Skeletal muscle tissue (tissue), 4 donors: Measurements from ENCODE around the gene ZW10. TPM values are rescaled to one million over a fixed set of nuclear protein-coding genes. Genes with fewer than 3 reads are reported as not detected.
"Not testable (repeated sequence)": the region's sequence is repeated elsewhere in the genome, so short reads cannot be mapped to it uniquely, and the experiment has no call there.

Source experiments
- H3K27ac ChIP-seq: one replicate; pipeline ENCODE4 v1.7.0; 2013; ENCODE audit warnings: mild to moderate bottlenecking, low read depth, low read length, inconsistent platforms
- H3K27me3 ChIP-seq, 3 donors: one replicate each; pipeline ENCODE4 v1.7.0; 2013; ENCODE audit warnings: low read length in 3 of 3; ENCODE audit not compliant: control insufficient read depth in 3 of 3, insufficient read depth in 3 of 3
- H3K36me3 ChIP-seq, 3 donors: one replicate each; pipeline ENCODE4 v1.7.0; 2013; ENCODE audit warnings: low read length in 3 of 3; ENCODE audit not compliant: control insufficient read depth in 3 of 3, insufficient read depth in 3 of 3
- H3K4me1 ChIP-seq, 3 donors: one replicate each; pipeline ENCODE4 v1.7.0; 2013; ENCODE audit warnings: low read length in 3 of 3, mild to moderate bottlenecking in 3 of 3; ENCODE audit not compliant: control insufficient read depth in 3 of 3, insufficient read depth in 3 of 3
- H3K4me3 ChIP-seq, 3 donors: one replicate each; pipeline ENCODE4 v1.7.0; 2013; ENCODE audit warnings: low read length in 3 of 3
- H3K9ac ChIP-seq, 3 donors: one replicate each; pipeline ENCODE4 v1.7.0; 2013; ENCODE audit warnings: low read length in 3 of 3, mild to moderate bottlenecking in 3 of 3, moderate library complexity in 2 of 3, low read depth in 1 of 3
- H3K9me3 ChIP-seq, 3 donors: one replicate each; pipeline ENCODE4 v1.7.0; 2013; ENCODE audit warnings: low read length in 3 of 3; ENCODE audit not compliant: control insufficient read depth in 3 of 3
- total RNA-seq: library from RNA; depleted of rRNA; stranded (reverse); fragments of >200 nt; gene quantifications from one replicate; pipeline ENCODE4 v1.2.3, GENCODE V29; 2014
- donor health status: Osteomylitis.

The ZW10 gene
- total RNA-seq, 1 donor from 2014 or later = 19.3 TPM

DNA sequence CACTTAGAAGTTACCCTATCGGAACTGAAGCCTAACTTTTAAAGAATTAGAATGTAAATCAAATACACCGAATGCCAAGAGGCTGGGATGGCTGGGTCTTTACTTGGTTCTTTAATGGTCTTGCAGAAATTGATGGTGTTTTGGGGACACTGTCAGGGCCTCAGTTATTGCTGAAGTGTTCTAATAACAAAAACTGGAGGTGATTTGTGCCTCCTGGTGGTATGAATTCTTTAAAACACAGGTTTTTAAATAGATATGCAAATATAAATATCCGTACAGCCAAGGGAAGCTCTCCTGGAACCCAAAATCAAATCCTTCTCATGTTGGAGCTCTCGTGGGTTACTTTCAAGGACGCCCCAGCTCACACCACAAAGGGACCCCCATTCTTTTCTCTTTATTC is 48.1 kb downstream of the ZW10 start:
- H3K4me1 ChIP-seq = peaks cover 9 to 33% (median 21%) of the 10 kb centered on the region in 3 donors
- no peak overlapping the region for H3K27ac ChIP-seq
- H3K36me3 ChIP-seq = peaks cover 0 to 3% (median 0%) of the 10 kb centered on the region in 3 donors
- no peaks in the 10 kb centered on the region for H3K27me3 ChIP-seq
- H3K9me3 ChIP-seq = no peaks in the 10 kb centered on the region
- no peak overlapping the region for H3K9ac ChIP-seq
- no peak overlapping the region for H3K4me3 ChIP-seq

DNA sequence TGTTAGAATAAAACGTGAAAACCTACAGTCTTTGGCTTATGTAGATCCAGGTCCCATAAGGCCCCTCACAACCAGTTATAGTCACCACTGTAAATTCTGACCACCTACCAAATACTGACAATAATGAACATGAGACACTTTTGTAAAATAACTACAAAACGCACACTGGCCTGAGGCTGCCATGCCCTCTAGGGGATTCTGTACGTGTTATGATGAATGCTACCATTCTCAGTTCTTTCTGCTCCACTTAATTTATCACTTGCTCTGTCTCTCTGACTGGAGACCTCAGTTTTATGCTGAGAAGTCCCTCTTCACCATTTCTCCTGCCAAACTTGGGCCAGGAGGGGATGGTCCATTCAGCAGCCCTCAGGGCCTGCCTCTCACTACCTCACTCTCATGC is 48.7 kb downstream of the ZW10 start:
- Histone ChIP-seq H3K9ac (no peak overlapping the region), H3K9me3 (no peaks in the 10 kb centered on the region), H3K27me3 (no peaks in the 10 kb centered on the region), H3K4me1 (peaks cover 9 to 33% (median 21%) of the 10 kb centered on the region in 3 donors), H3K36me3 (peaks cover 0 to 7% (median 0%) of the 10 kb centered on the region in 3 donors), H3K27ac (no peak overlapping the region), H3K4me3 (no peak overlapping the region)

DNA sequence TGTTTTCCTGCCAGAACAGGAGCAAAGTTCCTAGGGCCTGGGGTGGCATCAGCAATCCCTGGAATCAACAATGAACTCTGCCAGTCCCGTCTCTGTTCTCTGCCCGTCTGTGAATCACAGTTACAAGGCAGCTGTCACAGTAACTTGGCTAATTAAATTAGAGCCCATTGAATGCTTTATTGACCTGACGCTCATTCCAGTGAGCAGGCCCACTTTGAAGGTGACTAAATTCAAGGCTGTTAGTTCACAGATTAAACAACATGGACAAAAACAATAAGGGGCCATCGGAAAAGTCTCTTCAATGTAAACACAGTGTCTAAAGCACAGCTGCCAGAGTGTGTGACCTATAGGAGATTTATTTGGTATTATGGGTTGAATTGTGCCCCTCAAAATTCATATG is 49.7 kb downstream of the ZW10 start:
- H3K4me1 ChIP-seq = peaks cover 9 to 33% (median 21%) of the 10 kb centered on the region in 3 donors
- no peak overlapping the region for H3K4me3 ChIP-seq
- peaks cover 0 to 12% (median 5%) of the 10 kb centered on the region in 3 donors for H3K36me3 ChIP-seq
- no peak overlapping the region for H3K9ac ChIP-seq
- no peak overlapping the region for H3K27ac ChIP-seq
- no peaks in the 10 kb centered on the region for H3K27me3 ChIP-seq
- no peaks in the 10 kb centered on the region for H3K9me3 ChIP-seq

DNA sequence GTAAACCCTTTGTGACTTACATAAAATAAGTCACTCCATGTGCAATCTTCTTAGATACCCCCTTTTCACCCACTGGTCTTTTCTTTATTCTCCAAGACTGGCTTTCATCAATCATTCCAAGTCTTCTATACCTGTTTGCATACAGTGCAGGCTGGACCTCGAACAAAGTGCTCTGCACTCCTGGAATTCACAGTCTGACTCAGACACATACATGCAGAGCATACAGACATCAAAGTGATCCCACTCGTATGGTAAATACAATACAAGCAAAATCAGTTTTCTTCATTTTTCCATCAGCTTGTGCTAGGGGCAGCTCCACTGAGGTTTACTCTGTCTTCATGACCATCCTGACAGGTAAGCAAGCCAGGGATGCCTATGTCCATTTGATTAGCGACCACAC is 50.6 kb downstream of the ZW10 start:
- peaks cover 0 to 12% (median 5%) of the 10 kb centered on the region in 3 donors for H3K36me3 ChIP-seq
- no peak overlapping the region for H3K9ac ChIP-seq
- no peak overlapping the region for H3K27ac ChIP-seq
- no peaks in the 10 kb centered on the region for H3K27me3 ChIP-seq
- H3K4me3 ChIP-seq = no peak overlapping the region
- H3K9me3 ChIP-seq = no peaks in the 10 kb centered on the region
- H3K4me1 ChIP-seq = peaks cover 9 to 33% (median 21%) of the 10 kb centered on the region in 3 donors

DNA sequence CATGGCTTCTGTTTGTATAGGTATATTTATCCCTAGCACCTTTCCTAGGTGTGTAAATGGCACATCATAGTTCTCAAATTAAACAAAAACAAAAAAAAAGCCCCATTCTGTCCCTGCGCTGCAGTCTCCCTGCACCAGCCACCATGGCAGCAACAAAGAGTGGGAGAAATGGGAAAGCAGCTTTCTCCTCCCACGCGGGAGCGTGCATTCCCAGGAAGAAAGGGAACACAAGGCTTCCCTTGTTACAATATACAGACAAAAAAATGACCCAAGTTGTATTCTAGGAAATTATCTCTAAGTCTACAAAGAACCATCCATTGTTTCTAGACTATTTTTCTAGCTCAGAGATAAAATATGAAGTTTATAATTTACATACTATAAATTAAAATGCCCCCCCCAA is 51.3 kb downstream of the ZW10 start:
- H3K36me3 ChIP-seq = peaks cover 0 to 12% (median 5%) of the 10 kb centered on the region in 3 donors
- peaks cover 9 to 33% (median 21%) of the 10 kb centered on the region in 3 donors for H3K4me1 ChIP-seq
- no peak overlapping the region for H3K27ac ChIP-seq
- no peaks in the 10 kb centered on the region for H3K9me3 ChIP-seq
- no peak overlapping the region for H3K9ac ChIP-seq
- no peaks in the 10 kb centered on the region for H3K27me3 ChIP-seq
- no peak overlapping the region for H3K4me3 ChIP-seq

DNA sequence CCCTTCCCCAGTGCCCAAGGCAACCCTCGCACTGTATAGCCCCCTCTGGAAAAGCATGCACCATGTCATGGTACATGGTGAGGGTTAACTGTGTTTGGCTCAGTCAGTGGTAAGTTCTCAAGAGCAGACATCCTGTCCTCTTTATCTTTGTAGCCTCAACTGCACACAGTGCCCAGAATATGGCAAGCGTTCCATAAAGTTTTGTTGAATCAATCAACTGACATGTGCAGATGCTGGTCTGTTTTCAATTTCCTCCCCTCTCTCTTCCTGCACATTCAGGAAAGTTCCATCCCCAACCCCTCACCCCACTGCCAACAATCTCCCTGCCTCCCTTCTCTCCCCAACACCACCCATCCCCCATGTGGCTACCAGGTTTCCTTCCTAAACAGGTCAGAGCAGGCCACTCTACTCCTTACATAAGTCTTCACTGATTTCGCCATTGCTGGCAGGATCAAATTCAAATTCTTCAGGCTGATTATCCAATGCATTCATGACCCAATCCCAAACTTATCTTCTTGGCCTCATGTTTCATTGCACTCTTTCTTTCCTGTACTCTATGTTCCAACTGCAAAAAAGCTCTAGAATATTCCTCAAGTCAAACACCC is 51.9 kb downstream of the ZW10 start:
- H3K9me3 ChIP-seq = no peaks in the 10 kb centered on the region
- H3K27me3 ChIP-seq = no peaks in the 10 kb centered on the region
- H3K4me3 ChIP-seq = peak overlapping the region in 1 of 3 donors; percentile 23
- peaks cover 9 to 33% (median 21%) of the 10 kb centered on the region in 3 donors for H3K4me1 ChIP-seq
- peaks cover 0 to 12% (median 8%) of the 10 kb centered on the region in 3 donors for H3K36me3 ChIP-seq
- no peak overlapping the region for H3K9ac ChIP-seq
- no peak overlapping the region for H3K27ac ChIP-seq

DNA sequence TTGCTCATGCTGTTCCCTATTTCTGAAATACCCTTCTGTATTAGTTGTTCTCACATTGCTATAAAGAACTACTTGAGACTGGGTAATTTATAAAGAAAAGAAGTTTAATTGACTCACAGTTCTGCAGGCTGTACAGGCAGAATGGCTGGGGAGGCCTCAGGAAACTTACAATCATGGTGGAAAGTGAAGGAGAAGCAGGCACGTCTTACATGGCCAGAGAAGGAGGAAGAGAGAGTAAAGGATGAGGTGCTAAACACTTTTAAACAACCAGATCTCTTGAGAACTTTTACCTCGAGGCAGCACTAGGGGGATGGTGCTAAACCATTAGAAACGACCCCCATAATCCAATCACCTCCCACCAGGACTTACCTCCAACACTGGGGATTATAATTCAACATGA is 53.0 kb downstream of the ZW10 start:
- not testable (repeated sequence) for H3K27me3 ChIP-seq, H3K4me3 ChIP-seq, H3K9ac ChIP-seq, H3K9me3 ChIP-seq, H3K27ac ChIP-seq
- H3K4me1 ChIP-seq = peaks cover 9 to 36% (median 21%) of the 10 kb centered on the region in 3 donors
- peaks cover 0 to 18% (median 9%) of the 10 kb centered on the region in 3 donors for H3K36me3 ChIP-seq

DNA sequence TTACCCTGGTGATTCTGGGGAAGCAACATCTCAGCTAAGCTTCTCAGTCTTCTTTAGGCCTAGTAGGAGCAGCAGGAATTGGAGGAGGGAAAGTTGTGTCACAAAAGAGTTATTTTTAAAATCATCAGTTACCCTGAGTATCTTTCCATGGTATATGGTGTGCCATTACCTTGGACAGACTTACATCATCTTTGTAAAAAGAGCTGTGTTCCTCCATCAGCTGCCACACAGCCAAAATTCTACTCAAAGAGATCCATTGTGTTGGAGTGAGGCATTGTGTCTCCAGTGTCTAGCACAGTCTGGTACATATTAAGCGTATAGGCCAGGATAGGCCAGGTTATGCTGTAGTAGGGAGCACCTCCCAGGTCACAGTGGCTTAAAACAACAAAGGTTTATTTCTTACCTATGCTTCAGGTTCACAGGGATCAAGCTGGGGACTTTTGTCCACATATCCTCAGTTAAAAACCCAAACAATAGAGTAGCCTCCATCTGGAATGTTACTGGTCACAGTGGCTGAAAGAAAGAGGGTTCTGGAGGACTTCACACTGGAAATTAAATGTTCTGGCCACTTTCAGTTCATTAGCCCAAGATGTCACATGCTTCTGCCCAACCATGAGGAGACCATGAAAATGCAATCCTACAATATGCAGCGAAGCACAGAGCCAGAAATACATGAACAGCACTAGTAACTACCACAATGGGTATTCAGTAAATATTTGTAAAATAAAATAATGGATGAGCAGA is 57.4 kb downstream of the ZW10 start:
- H3K27me3 ChIP-seq = no peaks in the 10 kb centered on the region
- H3K4me1 ChIP-seq = peaks cover 0 to 9% (median 8%) of the 10 kb centered on the region in 3 donors
- no peak overlapping the region for H3K9ac ChIP-seq
- H3K9me3 ChIP-seq = no peaks in the 10 kb centered on the region
- H3K4me3 ChIP-seq = no peak overlapping the region
- H3K27ac ChIP-seq = no peak overlapping the region
- peaks cover 0 to 27% (median 9%) of the 10 kb centered on the region in 3 donors for H3K36me3 ChIP-seq

DNA sequence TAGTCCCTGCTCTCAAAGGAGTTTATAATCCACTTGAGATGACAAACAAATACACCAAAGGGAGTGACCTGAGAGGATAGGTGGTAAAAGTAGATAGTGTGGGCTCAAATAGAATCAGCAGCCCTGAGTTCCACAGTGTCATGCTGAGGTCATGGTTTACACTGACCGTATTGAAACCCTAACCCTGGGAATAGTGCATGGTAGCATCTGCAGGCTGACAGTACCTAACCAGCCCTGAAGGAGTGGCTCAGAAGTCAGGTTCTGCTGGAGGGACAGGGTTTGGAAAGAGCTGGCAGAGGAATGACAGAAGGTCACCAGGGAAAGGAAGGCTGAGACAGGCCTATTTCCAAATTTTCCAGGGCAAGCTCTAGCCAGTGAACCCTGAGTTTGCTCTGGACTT is 58.2 kb downstream of the ZW10 start:
- Histone ChIP-seq H3K27ac (no peak overlapping the region), H3K4me1 (peaks cover 0 to 8% (median 6%) of the 10 kb centered on the region in 3 donors)

DNA sequence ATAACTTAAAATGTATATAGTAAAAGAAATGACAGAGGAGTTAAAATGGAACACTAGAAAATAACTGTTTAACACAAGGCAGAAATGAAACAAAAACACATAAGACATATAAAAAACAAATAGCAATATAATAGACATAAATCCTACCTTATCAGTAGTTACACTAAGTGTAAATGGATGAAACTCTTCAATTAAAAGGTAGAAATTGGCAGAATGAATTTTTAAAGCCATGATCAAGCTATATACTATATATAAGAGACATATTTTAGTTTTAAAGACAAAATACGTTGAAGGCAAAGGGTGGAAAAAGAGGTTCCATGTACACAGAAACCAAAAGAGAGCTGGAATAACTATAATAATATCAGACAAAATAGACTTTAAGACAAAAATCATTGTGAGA is 62.5 kb downstream of the ZW10 start:
- H3K9me3 ChIP-seq = no peaks in the 10 kb centered on the region
- H3K27me3 ChIP-seq = no peaks in the 10 kb centered on the region
- H3K4me3 ChIP-seq = no peak overlapping the region
- no peak overlapping the region for H3K27ac ChIP-seq
- H3K36me3 ChIP-seq = peaks cover 3 to 14% (median 7%) of the 10 kb centered on the region in 3 donors
- H3K9ac ChIP-seq = no peak overlapping the region
- peaks cover 0 to 7% (median 6%) of the 10 kb centered on the region in 3 donors for H3K4me1 ChIP-seq

More for the DNA sequence above, 58.2 kb downstream of the ZW10 start:
- Histone ChIP-seq H3K36me3 (peaks cover 0 to 23% (median 9%) of the 10 kb centered on the region in 3 donors), H3K4me3 (no peak overlapping the region), H3K9ac (no peak overlapping the region), H3K27me3 (no peaks in the 10 kb centered on the region), H3K9me3 (no peaks in the 10 kb centered on the region)
